OCI-LY1 (cell line): ENCODE results near the gene PKIB.

Experiments
- H2AFZ ChIP-seq: fragments of 200-600 bp; sonication (generic), shearing (Covaris generic); 2 replicates; pipeline ENCODE4 v1.6.0; 2014; ENCODE audit warnings: antibody characterized with exemption, mild to moderate bottlenecking, low read length
- H3F3A ChIP-seq: fragments of 200-600 bp; sonication (generic), shearing (Covaris generic); 2 replicates; pipeline ENCODE4 v1.6.0; 2014; ENCODE audit warnings: mild to moderate bottlenecking, antibody characterized with exemption, low read length, moderate library complexity; ENCODE audit not compliant: insufficient read depth
- H3K27ac ChIP-seq: fragments of 200-600 bp; sonication (generic); 2 replicates; pipeline ENCODE4 v1.5.1; 2014; ENCODE audit warnings: low read length, mixed run types, mild to moderate bottlenecking, low read depth; ENCODE audit not compliant: poor library complexity, severe bottlenecking
- H3K27me3 ChIP-seq: fragments of 200-600 bp; sonication (generic); 2 replicates; pipeline ENCODE4 v1.6.0; 2014; ENCODE audit warnings: antibody characterized with exemption, mild to moderate bottlenecking, low read length, moderate library complexity; ENCODE audit not compliant: insufficient read depth
- H3K36me3 ChIP-seq: fragments of 200-600 bp; sonication (generic); 2 replicates; pipeline ENCODE4 v1.6.1; 2014; ENCODE audit warnings: mild to moderate bottlenecking, antibody characterized with exemption, low read length, moderate library complexity, mixed read lengths; ENCODE audit not compliant: insufficient read depth
- H3K4me1 ChIP-seq: fragments of 200-600 bp; sonication (generic); 2 replicates; pipeline ENCODE4 v1.5.1; 2014; ENCODE audit warnings: mild to moderate bottlenecking, low read length, moderate library complexity; ENCODE audit not compliant: insufficient read depth, severe bottlenecking
- H3K4me2 ChIP-seq: fragments of 200-600 bp; sonication (generic), shearing (Covaris generic); 2 replicates; pipeline ENCODE4 v1.6.1; 2014; ENCODE audit warnings: low read length
- H3K4me3 ChIP-seq: fragments of 200-600 bp; sonication (generic); 2 replicates; pipeline ENCODE4 v1.5.1; 2014; ENCODE audit warnings: low read length, low read depth, mild to moderate bottlenecking, mixed read lengths; ENCODE audit not compliant: poor library complexity, severe bottlenecking
- H3K79me2 ChIP-seq: fragments of 200-600 bp; shearing (Covaris generic); 2 replicates; pipeline ENCODE4 v1.6.1; 2016; ENCODE audit warnings: mixed run types, low read length, mixed read lengths; ENCODE audit not compliant: insufficient read depth
- H3K9ac ChIP-seq: fragments of 200-600 bp; sonication (generic), shearing (Covaris generic); 2 replicates; pipeline ENCODE4 v1.6.1; 2014; ENCODE audit warnings: mild to moderate bottlenecking, low read length, mixed read lengths
- H3K9me2 ChIP-seq: fragments of 200-600 bp; sonication (generic), shearing (Covaris generic); 2 replicates; pipeline ENCODE4 v1.6.1; 2014; ENCODE audit warnings: low read depth, mild to moderate bottlenecking, low read length, mixed read lengths
- H3K9me3 ChIP-seq: fragments of 200-600 bp; shearing (Covaris generic); 2 replicates; pipeline ENCODE4 v1.6.1; 2014; ENCODE audit warnings: low read length, mixed read lengths
- H4K20me1 ChIP-seq: fragments of 200-600 bp; sonication (generic), shearing (Covaris generic); 2 replicates; pipeline ENCODE4 v1.6.0; 2016; ENCODE audit warnings: mild to moderate bottlenecking, low read length; ENCODE audit not compliant: insufficient read depth
- EZH2 ChIP-seq: fragments of 200-600 bp; sonication (generic), shearing (Covaris generic); IDR thresholded peaks from 2 replicates; pipeline ENCODE4 v1.8.0; 2017; ENCODE audit warnings: borderline replicate concordance, mixed run types, mild to moderate bottlenecking, antibody characterized with exemption, low read length, moderate library complexity, mixed read lengths
- TF ChIP-seq, protein P1 (sequence below): fragments of 200-600 bp; sonication (generic), shearing (Covaris generic); IDR thresholded peaks from 2 replicates; pipeline ENCODE4 v1.5.1; 2017; ENCODE audit warnings: mild to moderate bottlenecking, antibody characterized with exemption, low read length, moderate library complexity, mixed read lengths

PKIB gene

DNA sequence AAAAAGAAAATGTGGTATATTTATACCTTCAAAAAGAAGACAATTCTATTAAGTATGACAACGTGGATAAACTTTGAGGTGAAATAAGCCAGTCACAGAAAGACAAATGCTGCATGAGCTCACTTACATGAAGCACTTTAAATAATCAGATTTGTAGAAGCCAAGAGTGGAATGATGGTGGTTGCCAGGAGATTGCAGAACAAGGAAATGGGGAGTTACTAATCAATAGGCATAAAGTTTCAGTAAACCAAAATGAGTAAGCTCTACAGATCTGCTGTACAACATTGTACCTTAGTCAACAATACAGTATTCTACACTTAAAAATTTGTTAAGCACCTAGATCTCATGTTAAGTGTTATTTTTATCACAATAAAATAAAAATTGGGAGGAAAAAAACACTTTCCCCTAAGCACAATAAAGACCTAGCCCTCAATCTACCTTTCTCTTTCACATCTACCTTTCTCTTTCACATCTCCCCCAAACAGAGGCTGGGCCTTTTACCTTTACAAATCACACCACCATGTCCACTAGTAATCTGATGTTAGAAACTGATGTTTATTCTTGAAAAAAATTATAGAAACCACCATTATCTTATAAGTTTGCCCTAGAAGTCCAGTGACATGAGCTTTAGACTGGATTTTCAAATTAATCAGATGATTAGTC, 73.9 kb downstream of the PKIB start:
- Histone ChIP-seq H3K79me2 (no peaks in the 10 kb centered on the region), H4K20me1 (no peaks in the 10 kb centered on the region)

DNA sequence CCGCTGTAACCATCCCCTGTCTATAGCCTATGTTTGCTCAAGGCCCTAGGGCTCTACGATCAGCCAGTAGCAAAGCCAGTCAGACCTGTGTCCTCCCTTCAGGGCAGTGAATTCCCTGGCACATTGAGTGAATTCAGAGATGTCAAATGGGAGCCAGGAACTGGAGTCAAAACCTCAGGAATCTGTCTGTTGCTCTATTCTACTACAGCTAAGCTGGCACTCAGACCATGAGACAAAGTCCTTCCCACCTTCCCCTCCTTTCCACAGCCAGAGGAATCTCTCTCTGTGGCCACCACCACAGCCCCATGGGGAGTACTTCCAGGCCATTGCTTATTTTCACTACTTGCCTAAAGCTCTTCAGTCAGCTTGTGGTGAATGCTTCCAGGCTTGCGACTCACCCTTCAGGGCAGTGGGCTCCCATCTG, 82.0 kb downstream of the PKIB start:
- Histone ChIP-seq H4K20me1 (no peaks in the 10 kb centered on the region), H3K4me1 (no peaks in the 10 kb centered on the region), H3K79me2 (no peaks in the 10 kb centered on the region), H3K9me2 (no peaks in the 10 kb centered on the region), H3F3A (no peaks in the 10 kb centered on the region), H3K9ac (no peak overlapping the region), H3K4me2 (no peak overlapping the region), H3K36me3 (no peaks in the 10 kb centered on the region), H3K9me3 (no peaks in the 10 kb centered on the region), H3K4me3 (no peak overlapping the region), H3K27me3 (no peaks in the 10 kb centered on the region), H3K27ac (no peak overlapping the region), H2AFZ (no peak overlapping the region)
- TF ChIP-seq, protein P1, sequence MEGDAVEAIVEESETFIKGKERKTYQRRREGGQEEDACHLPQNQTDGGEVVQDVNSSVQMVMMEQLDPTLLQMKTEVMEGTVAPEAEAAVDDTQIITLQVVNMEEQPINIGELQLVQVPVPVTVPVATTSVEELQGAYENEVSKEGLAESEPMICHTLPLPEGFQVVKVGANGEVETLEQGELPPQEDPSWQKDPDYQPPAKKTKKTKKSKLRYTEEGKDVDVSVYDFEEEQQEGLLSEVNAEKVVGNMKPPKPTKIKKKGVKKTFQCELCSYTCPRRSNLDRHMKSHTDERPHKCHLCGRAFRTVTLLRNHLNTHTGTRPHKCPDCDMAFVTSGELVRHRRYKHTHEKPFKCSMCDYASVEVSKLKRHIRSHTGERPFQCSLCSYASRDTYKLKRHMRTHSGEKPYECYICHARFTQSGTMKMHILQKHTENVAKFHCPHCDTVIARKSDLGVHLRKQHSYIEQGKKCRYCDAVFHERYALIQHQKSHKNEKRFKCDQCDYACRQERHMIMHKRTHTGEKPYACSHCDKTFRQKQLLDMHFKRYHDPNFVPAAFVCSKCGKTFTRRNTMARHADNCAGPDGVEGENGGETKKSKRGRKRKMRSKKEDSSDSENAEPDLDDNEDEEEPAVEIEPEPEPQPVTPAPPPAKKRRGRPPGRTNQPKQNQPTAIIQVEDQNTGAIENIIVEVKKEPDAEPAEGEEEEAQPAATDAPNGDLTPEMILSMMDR: no peak
- TF ChIP-seq EZH2: no peak

More for the DNA sequence above, 73.9 kb downstream of the PKIB start:
- Histone ChIP-seq H3K27me3 (no peaks in the 10 kb centered on the region), H3F3A (no peaks in the 10 kb centered on the region), H3K9me2 (no peaks in the 10 kb centered on the region), H3K4me1 (no peaks in the 10 kb centered on the region), H3K4me3 (no peak overlapping the region), H3K9me3 (no peaks in the 10 kb centered on the region), H3K27ac (no peak overlapping the region), H3K36me3 (no peaks in the 10 kb centered on the region), H3K4me2 (no peak overlapping the region), H2AFZ (no peak overlapping the region), H3K9ac (no peak overlapping the region)
- no peak for TF ChIP-seq EZH2
- TF ChIP-seq, protein P1: no peak

DNA sequence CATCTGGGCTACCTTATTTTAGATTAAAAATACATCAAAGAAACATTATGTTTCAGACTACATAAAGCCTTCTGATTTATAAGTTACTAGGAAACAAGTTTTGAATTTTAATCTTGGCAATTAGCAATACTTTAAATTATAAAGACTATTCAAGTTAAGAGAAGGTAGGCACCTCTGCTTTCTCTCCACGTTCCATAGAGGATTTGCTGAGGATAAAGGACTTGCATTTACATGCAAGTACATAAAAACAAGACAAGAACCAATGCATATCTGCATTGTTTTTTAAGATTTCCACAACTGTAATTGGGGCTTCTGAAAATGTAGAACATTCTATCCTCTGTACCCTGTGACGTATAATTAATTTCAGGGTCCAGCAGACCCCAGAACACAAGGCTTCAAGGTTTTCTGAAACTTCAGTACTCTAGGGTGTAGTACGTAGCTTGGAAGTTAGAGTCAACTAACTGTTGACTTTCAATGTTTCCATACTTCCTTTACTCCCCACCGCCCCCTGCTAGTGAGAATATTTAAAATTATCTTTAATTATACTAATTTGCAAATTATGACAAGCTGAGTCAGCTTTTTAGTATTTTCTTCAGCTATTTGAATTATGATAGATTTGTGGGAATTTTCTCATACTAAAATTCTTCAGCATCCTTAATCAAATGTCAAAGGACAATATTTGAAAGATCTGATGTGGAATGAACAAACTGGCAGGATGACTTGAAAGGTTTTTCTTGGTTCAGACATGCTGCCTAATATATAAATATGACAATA, 82.8 kb downstream of the PKIB start:
- no peak overlapping the region for H3K4me2 ChIP-seq

More for the DNA sequence above, 82.8 kb downstream of the PKIB start:
- H3K27ac ChIP-seq: no peak overlapping the region
- H3K79me2 ChIP-seq: no peaks in the 10 kb centered on the region
- no peak overlapping the region for H3K4me3 ChIP-seq
- H3F3A ChIP-seq: no peaks in the 10 kb centered on the region
- H3K36me3 ChIP-seq: no peaks in the 10 kb centered on the region
- H3K9me3 ChIP-seq: no peaks in the 10 kb centered on the region
- no peaks in the 10 kb centered on the region for H3K9me2 ChIP-seq
- TF ChIP-seq EZH2: no peak
- TF ChIP-seq, protein P1: no peak
- no peaks in the 10 kb centered on the region for H3K4me1 ChIP-seq
- H3K9ac ChIP-seq: no peak overlapping the region
- no peak overlapping the region for H2AFZ ChIP-seq
- no peaks in the 10 kb centered on the region for H4K20me1 ChIP-seq
- no peaks in the 10 kb centered on the region for H3K27me3 ChIP-seq
